IMR-90 (cell line): ENCODE data around the gene DYTN. TPM values are rescaled to one million over a fixed set of nuclear protein-coding genes. Genes with fewer than 3 reads are reported as not detected.

Experiments
- ATAC-seq: fragments of 200-7000 bp; cut with Tn5 transposase; 2 replicates; pipeline ENCODE4 v1.9.1; 2020; ENCODE audit warnings: low read depth, mild to moderate bottlenecking, moderate library complexity
- BruUV-seq: library from RNA; stranded (reverse); fragments of 400-500 nt; replicated peaks from 2 replicates; lab custom pipeline; 2021; lab: Mats Ljungman, UMichigan
- CTCF ChIA-PET: fragments of 300-600 bp; formaldehyde crosslinking; extraction: SDS; loops from one replicate; lab custom pipeline; 2021; ENCODE audit warnings: antibody characterized with exemption; lab: Yijun Ruan, JAX
- POLR2A ChIA-PET: fragments of 300-600 bp; sonication (Branson Sonifier 250); formaldehyde crosslinking; loops from one replicate; lab custom pipeline; 2022; ENCODE audit warnings: antibody characterized with exemption; ENCODE audit not compliant: unreplicated experiment; lab: Charles Lee
- DNase-seq: peaks from one replicate; pipeline ENCODE4 v3.0.0; 2013
- H2AFZ ChIP-seq: replicated peaks from 2 replicates; pipeline ENCODE3; 2013; ENCODE audit warnings: low read length, mild to moderate bottlenecking; ENCODE audit not compliant: poor library complexity
- H2AK5ac ChIP-seq: 2 replicates; pipeline ENCODE4 v1.6.1; 2013; ENCODE audit warnings: low read depth, low read length, inconsistent platforms
- H2AK9ac ChIP-seq: replicated peaks from 2 replicates; pipeline ENCODE3; 2013; ENCODE audit warnings: mild to moderate bottlenecking, low read depth, low read length, moderate library complexity; ENCODE audit not compliant: poor library complexity
- H2BK120ac ChIP-seq: 2 replicates; pipeline ENCODE4 v1.6.1; 2013; ENCODE audit warnings: low read depth, low read length, inconsistent platforms
- H2BK15ac ChIP-seq: 3 replicates; pipeline ENCODE4 v1.6.1; 2013; ENCODE audit warnings: low read depth, low read length, inconsistent platforms
- H2BK20ac ChIP-seq: 2 replicates; pipeline ENCODE4 v1.6.1; 2013; ENCODE audit warnings: low read depth, mild to moderate bottlenecking, inconsistent platforms, low read length, moderate library complexity
- H2BK5ac ChIP-seq: 2 replicates; pipeline ENCODE4 v1.6.1; 2013; ENCODE audit warnings: mild to moderate bottlenecking, low read depth, low read length, inconsistent platforms; ENCODE audit not compliant: poor library complexity, severe bottlenecking
- H3K14ac ChIP-seq: replicated peaks from 2 replicates; pipeline ENCODE4 v1.6.1; 2013; ENCODE audit warnings: low read depth, low read length, inconsistent platforms
- H3K18ac ChIP-seq: 2 replicates; pipeline ENCODE4 v1.6.1; 2013; ENCODE audit warnings: low read depth, low read length, control low read depth
- H3K23ac ChIP-seq: 2 replicates; pipeline ENCODE4 v1.6.1; 2013; ENCODE audit warnings: low read depth, low read length, inconsistent platforms
- H3K27ac ChIP-seq: 2 replicates; pipeline ENCODE4 v1.5.1; 2013; ENCODE audit warnings: mild to moderate bottlenecking, control low read depth, low read length; ENCODE audit not compliant: insufficient read depth
- H3K27me3 ChIP-seq: 2 replicates; pipeline ENCODE4 v1.6.1; 2013; ENCODE audit warnings: low read length; ENCODE audit not compliant: control insufficient read depth, insufficient read depth
- H3K36me3 ChIP-seq: 2 replicates; pipeline ENCODE4 v1.6.1; 2013; ENCODE audit warnings: low read length, mixed read lengths; ENCODE audit not compliant: control insufficient read depth, insufficient read depth
- H3K4ac ChIP-seq: 2 replicates; pipeline ENCODE4 v1.6.1; 2013; ENCODE audit warnings: low read depth, low read length, inconsistent platforms
- H3K4me1 ChIP-seq: 2 replicates; pipeline ENCODE4 v1.6.1; 2013; ENCODE audit warnings: low read length, mixed read lengths; ENCODE audit not compliant: control insufficient read depth, insufficient read depth
- H3K4me2 ChIP-seq: 2 replicates; pipeline ENCODE4 v1.6.1; 2013; ENCODE audit warnings: low read depth, mild to moderate bottlenecking, control low read depth, low read length, moderate library complexity
- H3K4me3 ChIP-seq: 2 replicates; pipeline ENCODE4 v1.5.1; 2013; ENCODE audit warnings: low read depth, mild to moderate bottlenecking, control low read depth, low read length, moderate library complexity; ENCODE audit not compliant: insufficient read depth
- H3K56ac ChIP-seq: 2 replicates; pipeline ENCODE4 v1.6.1; 2013; ENCODE audit warnings: low read length, inconsistent platforms; ENCODE audit not compliant: insufficient read depth; ENCODE audit errors: extremely low read depth
- H3K79me1 ChIP-seq, 2 experiments: 2 replicates each; pipeline ENCODE4 v1.6.1; 2013; ENCODE audit warnings: low read length in 2 of 2, inconsistent platforms in 1 of 2, low read depth in 1 of 2
- H3K9ac ChIP-seq: 2 replicates; pipeline ENCODE4 v1.6.1; 2013; ENCODE audit warnings: low read depth, low read length, control low read depth
- H3K9me1 ChIP-seq: 2 replicates; pipeline ENCODE4 v1.6.1; 2013; ENCODE audit warnings: low read length, inconsistent platforms; ENCODE audit not compliant: insufficient read depth
- H3K9me3 ChIP-seq: 2 replicates; pipeline ENCODE4 v1.6.1; 2013; ENCODE audit warnings: low read length; ENCODE audit not compliant: control insufficient read depth, insufficient read depth
- H4K20me1 ChIP-seq: 2 replicates; pipeline ENCODE4 v1.6.1; 2013; ENCODE audit warnings: low read length, inconsistent platforms; ENCODE audit not compliant: insufficient read depth
- H4K5ac ChIP-seq: 2 replicates; pipeline ENCODE4 v1.6.1; 2013; ENCODE audit warnings: mild to moderate bottlenecking, low read depth, low read length, control low read depth
- H4K8ac ChIP-seq, 2 experiments: 2 replicates each; pipeline ENCODE4 v1.6.1; 2013; ENCODE audit warnings: low read depth in 2 of 2, low read length in 2 of 2, control low read depth in 1 of 2, inconsistent platforms in 1 of 2
- H4K91ac ChIP-seq: 2 replicates; pipeline ENCODE4 v1.6.1; 2013; ENCODE audit warnings: low read depth, low read length, inconsistent platforms; ENCODE audit not compliant: insufficient read depth
- BHLHE40 ChIP-seq: fragments of 150-350 bp; IDR thresholded peaks from 2 replicates; pipeline ENCODE4 v1.6.1; 2016; ENCODE audit warnings: mild to moderate bottlenecking, low read depth, low read length
- CEBPB ChIP-seq: IDR thresholded peaks from 2 replicates; pipeline ENCODE4 v1.6.1; 2012; ENCODE audit warnings: low read depth, low read length, improper control_type of control experiment
- FOS ChIP-seq: fragments of 150-350 bp; IDR thresholded peaks from 2 replicates; pipeline ENCODE4 v1.6.1; 2016; ENCODE audit warnings: low read depth, low read length
- MAFK ChIP-seq: IDR thresholded peaks from 2 replicates; pipeline ENCODE4 v1.6.1; 2012; ENCODE audit warnings: low read depth, low read length, improper control_type of control experiment
- MXI1 ChIP-seq: IDR thresholded peaks from 2 replicates; pipeline ENCODE4 v1.6.1; 2012; ENCODE audit warnings: low read depth, mild to moderate bottlenecking, low read length, moderate library complexity, borderline replicate concordance
- WGBS, 2 experiments: methylation state at CpG; one replicate each; pipeline versions ENCODE4 v1.1.5 to v1.1.7; 2013; ENCODE audit warnings: missing lambda C conversion rate in 2 of 2; ENCODE audit not compliant: insufficient read length in 1 of 2; ENCODE audit errors: extremely low coverage in 2 of 2; 5-methylcytosine and 5-hydroxymethylcytosine counted together
- dilution Hi-C: fragments of 300-500 bp; cut with HindIII; formaldehyde crosslinking; loops from one replicate; pipeline ENCODE4 v1.14.3; 2018; ENCODE audit warnings: low sequenced_read_pairs; ENCODE audit not compliant: unreplicated experiment
- in situ Hi-C: fragments of 300-500 bp; cut with MboI; formaldehyde crosslinking; loops from 3 replicates; pipeline ENCODE4 v1.14.3; 2019; ENCODE audit warnings: low sequenced_read_pairs, inconsistent platforms, mixed read lengths
- intact Hi-C: fragments of 100-400 bp; cut with micrococcal nuclease; formaldehyde crosslinking; loops from 2 replicates; pipeline ENCODE4 v1.10.0; 2022
- polyA plus RNA-seq, 3 experiments: library from polyadenylated mRNA; depleted of rRNA; stranded (reverse); fragments of >200 nt; gene quantifications; 2 replicates each; pipeline ENCODE4 v1.2.3, GENCODE V29; 2012; ENCODE audit warnings: low replicate concordance in 1 of 3
- total RNA-seq: library from RNA; depleted of rRNA; stranded (reverse); fragments of >200 nt; gene quantifications from 2 replicates; pipeline ENCODE4 v1.2.3, GENCODE V29; 2012

DYTN gene
- total and polyA plus RNA-seq, 2 of the 4 experiments (the other 2 are of a cell fraction) = not detected

DNA sequence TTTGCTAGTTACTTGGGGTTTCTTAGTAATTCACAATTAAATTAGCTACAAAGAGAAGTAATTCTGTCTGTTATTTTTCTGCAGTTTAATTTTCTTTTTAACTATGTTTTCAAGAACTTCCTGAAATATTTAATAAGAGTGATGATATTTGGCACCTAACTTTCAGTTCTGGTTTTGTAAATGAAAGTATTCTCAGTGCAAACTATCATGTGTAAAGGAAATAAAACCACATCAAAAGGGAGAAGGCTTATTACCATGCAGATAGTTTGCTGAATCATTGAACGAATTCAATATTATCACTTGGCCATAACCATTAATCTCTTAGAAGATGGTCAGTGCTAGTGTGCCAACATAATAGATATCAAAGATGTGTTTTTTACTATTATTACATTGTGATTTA lies 29.2 kb downstream of the DYTN start:
- H2AK5ac ChIP-seq = no peak overlapping the region
- no peaks in the 10 kb centered on the region for H3K9me1 ChIP-seq
- CTCF ChIA-PET = no interaction called here
- no peak overlapping the region for H2AFZ ChIP-seq
- H2BK20ac ChIP-seq = no peak overlapping the region
- H4K91ac ChIP-seq = no peak overlapping the region
- H3K56ac ChIP-seq = no peak overlapping the region
- ATAC-seq (no peak), DNase-seq (no peak)
- no peak overlapping the region for H3K27ac ChIP-seq
- H3K4me3 ChIP-seq = no peak overlapping the region
- H3K9me3 ChIP-seq = no peaks in the 10 kb centered on the region
- no peaks in the 10 kb centered on the region for H3K36me3 ChIP-seq
- H3K4me2 ChIP-seq = no peak overlapping the region
- no peaks in the 10 kb centered on the region for H3K4me1 ChIP-seq
- H4K5ac ChIP-seq = no peak overlapping the region
- in situ Hi-C loops = no loop called here
- no peak overlapping the region for H4K8ac ChIP-seq
- TF ChIP-seq CEBPB (no peak), BHLHE40 (no peak), MXI1 (no peak), MAFK (no peak), FOS (no peak)
- POLR2A ChIA-PET = no interaction called here
- no CpG with 5 or more reads among the region's 1 CpG for WGBS, 2 experiments
- no peaks in the 10 kb centered on the region for H4K20me1 ChIP-seq
- no peak overlapping the region for H3K14ac ChIP-seq
- H2BK120ac ChIP-seq = no peak overlapping the region
- H3K23ac ChIP-seq = no peak overlapping the region
- no TSS peak for BruUV-seq
- no peak overlapping the region for H3K18ac ChIP-seq
- H3K9ac ChIP-seq = no peak overlapping the region
- intact Hi-C loops = loop anchor here (10.0 kb wide), 1 partner anchor 256 kb away; no protein-coding TSS in a partner anchor
- dilution Hi-C loops = no loop called here
- no peak overlapping the region for H2BK5ac ChIP-seq
- peaks cover 2% of the 10 kb centered on the region for H3K27me3 ChIP-seq
- H3K79me1 ChIP-seq = no peaks in the 10 kb centered on the region
- H3K4ac ChIP-seq = no peak overlapping the region
- H2BK15ac ChIP-seq = no peak overlapping the region
- no peak overlapping the region for H2AK9ac ChIP-seq
